Prostate gland (tissue), 2 donors: ENCODE data around the gene LRBA. TPM values are rescaled to one million over a fixed set of nuclear protein-coding genes. Genes with fewer than 3 reads are reported as not detected.
"Not testable (repeated sequence)": the region's sequence is repeated elsewhere in the genome, so short reads cannot be mapped to it uniquely, and the experiment has no call there.

ENCODE experiments used
- DNase-seq: peaks from one replicate; pipeline ENCODE4 v3.0.0-alpha.2; 2019; ENCODE audit warnings: low spot score
- H3K27ac ChIP-seq, 2 donors: fragments of 200-600 bp; sonication (generic); 2 replicates each; pipeline ENCODE4 v1.5.1; 2017 to 2019
- H3K27me3 ChIP-seq: fragments of 200-600 bp; sonication (generic); replicated peaks from 2 replicates; pipeline ENCODE4 v1.5.1; 2019; ENCODE audit not compliant: insufficient read depth
- H3K36me3 ChIP-seq, 2 donors: fragments of 200-600 bp; sonication (generic); 1 replicate in 1 of 2; 2 replicates in 1 of 2; pipeline versions ENCODE4 v1.5.1 to v1.8.1; 2017 to 2019
- H3K4me1 ChIP-seq: fragments of 200-600 bp; sonication (generic); replicated peaks from 2 replicates; pipeline ENCODE4 v1.5.1; 2019
- H3K4me3 ChIP-seq, 2 donors: fragments of 200-600 bp; sonication (generic); 2 replicates each; pipeline ENCODE4 v1.5.1; 2017 to 2019
- H3K9me3 ChIP-seq: fragments of 200-600 bp; sonication (generic); 2 replicates; pipeline ENCODE4 v1.5.1; 2017
- POLR2A ChIP-seq: fragments of 450-650 bp; IDR thresholded peaks from one replicate; pipeline ENCODE4 v1.6.1; 2016; ENCODE audit warnings: antibody characterized with exemption, mild to moderate bottlenecking
- POLR2AphosphoS5 ChIP-seq: sonication (generic); formaldehyde crosslinking; IDR thresholded peaks from one replicate; pipeline ENCODE4 v1.6.1; 2017; ENCODE audit warnings: antibody characterized with exemption
- WGBS: methylation state at CpG from one replicate; pipeline ENCODE4 v1.1.5; 2018; 5-methylcytosine and 5-hydroxymethylcytosine counted together
- intact Hi-C: fragments of 100-400 bp; cut with DNase I; formaldehyde crosslinking; loops from one replicate; pipeline ENCODE4 v1.14.2; 2022
- total RNA-seq, 2 donors: library from RNA; depleted of rRNA; stranded (reverse); fragments of >200 nt; gene quantifications; one replicate each; pipeline ENCODE4 v1.1.0, GENCODE V29; 2016
- TF ChIP-seq, protein P1 (sequence below), 4 experiments: fragments of 200-600 bp in 2 of 4; fragments of 450-650 bp in 2 of 4; sonication (generic) in 2 of 4; IDR thresholded peaks; 1 replicate in 3 of 4; 2 replicates in 1 of 4; pipeline ENCODE4 v1.5.1; 2016 to 2019; ENCODE audit warnings: antibody characterized with exemption in 4 of 4, mild to moderate bottlenecking in 2 of 4, moderate library complexity in 2 of 4

The LRBA gene
- total RNA-seq, 2 donors from 2014 or later = 69.8 to 79.8 TPM

DNA sequence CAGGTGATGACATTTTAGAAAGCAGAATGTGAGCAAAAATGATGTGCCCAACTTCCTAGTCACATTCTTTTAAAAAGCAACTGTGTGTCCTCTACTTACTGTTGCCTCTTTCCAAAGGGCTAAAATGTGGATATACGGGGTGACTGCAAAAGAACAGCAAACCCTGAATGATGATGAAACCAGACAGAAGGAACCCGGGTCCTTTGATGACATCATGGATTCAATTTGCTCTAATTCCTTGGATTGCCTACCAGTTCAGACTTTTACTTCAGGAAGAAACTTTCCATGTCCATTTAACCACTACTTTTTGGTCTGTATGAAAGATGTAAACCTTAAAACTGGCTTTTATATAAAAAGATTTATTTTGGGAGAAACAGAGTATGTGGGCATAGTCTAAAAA, 624.0 kb downstream of the LRBA start:
- Histone ChIP-seq H3K4me3 (no peak overlapping the region), H3K9me3 (no peaks in the 10 kb centered on the region), H3K27ac (no peak overlapping the region), H3K4me1 (no peaks in the 10 kb centered on the region), H3K36me3 (no peaks in the 10 kb centered on the region), H3K27me3 (no peaks in the 10 kb centered on the region)
- intact Hi-C loops = no loop called here
- 98% methylated on average over 2 of the region's 2 CpGs for WGBS
- no peak for DNase-seq
- TF ChIP-seq, protein P1, sequence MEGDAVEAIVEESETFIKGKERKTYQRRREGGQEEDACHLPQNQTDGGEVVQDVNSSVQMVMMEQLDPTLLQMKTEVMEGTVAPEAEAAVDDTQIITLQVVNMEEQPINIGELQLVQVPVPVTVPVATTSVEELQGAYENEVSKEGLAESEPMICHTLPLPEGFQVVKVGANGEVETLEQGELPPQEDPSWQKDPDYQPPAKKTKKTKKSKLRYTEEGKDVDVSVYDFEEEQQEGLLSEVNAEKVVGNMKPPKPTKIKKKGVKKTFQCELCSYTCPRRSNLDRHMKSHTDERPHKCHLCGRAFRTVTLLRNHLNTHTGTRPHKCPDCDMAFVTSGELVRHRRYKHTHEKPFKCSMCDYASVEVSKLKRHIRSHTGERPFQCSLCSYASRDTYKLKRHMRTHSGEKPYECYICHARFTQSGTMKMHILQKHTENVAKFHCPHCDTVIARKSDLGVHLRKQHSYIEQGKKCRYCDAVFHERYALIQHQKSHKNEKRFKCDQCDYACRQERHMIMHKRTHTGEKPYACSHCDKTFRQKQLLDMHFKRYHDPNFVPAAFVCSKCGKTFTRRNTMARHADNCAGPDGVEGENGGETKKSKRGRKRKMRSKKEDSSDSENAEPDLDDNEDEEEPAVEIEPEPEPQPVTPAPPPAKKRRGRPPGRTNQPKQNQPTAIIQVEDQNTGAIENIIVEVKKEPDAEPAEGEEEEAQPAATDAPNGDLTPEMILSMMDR (IDR thresholded peaks at IDR 0.05) = no peak
- no peak for TF ChIP-seq POLR2AphosphoS5
- TF ChIP-seq POLR2A = no peak

DNA sequence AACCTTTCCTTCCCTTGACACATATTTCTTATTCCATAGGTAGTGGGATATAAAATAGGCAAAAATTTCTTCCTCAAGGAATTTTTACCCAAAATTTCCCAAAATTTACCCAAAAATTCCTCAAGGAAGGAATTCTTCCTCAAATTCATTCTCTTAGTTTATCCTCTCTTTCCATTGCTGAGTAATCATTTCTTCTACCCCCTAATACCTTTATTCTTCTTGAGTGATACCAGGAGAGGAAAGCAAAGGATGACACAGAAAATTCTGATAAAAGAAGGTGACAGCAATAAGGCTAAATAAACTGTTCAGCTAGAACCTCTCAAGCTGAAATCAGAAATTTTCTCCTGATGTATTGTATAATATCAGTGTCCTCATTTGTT, 624.6 kb downstream of the LRBA start:
- intact Hi-C loops = no loop called here
- no peaks in the 10 kb centered on the region for H3K27me3 ChIP-seq
- no peak for DNase-seq
- no peaks in the 10 kb centered on the region for H3K36me3 ChIP-seq
- no peaks in the 10 kb centered on the region for H3K9me3 ChIP-seq
- no peaks in the 10 kb centered on the region for H3K4me1 ChIP-seq
- H3K4me3 ChIP-seq = no peak overlapping the region
- no peak overlapping the region for H3K27ac ChIP-seq
- TF ChIP-seq, protein P1 (IDR thresholded peaks at IDR 0.05) = no peak
- TF ChIP-seq POLR2A = no peak

DNA sequence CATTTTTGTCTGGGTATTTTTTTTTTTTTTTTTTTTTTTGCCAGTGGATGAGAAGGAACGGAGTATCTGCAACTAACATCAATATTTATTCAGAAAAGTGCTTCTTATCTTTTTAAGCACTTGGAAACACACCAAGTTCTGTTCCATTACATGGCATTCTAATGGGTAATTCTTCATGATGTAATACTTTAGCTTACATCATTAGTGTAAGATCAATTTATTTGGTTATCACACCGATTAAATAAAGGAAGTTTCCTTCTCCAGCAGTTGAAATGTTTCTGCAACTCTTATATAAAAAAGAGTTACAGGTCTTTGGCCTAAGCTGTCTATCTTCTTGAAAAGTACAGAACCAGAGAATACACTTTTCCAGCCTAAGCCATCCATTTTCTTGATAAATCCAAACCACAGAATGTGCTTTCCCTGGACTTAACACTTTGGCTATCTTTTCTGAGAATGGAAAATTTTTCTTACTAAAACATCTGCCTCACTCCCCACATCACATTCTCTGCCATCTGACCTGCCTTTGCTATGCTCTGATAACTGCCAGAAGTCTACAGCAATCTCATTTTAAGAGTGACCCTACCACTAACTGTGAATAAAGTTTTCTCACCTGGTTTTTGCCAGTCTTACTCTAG, 625.1 kb downstream of the LRBA start:
- 64% methylated on average over 2 of the region's 2 CpGs for WGBS
- Histone ChIP-seq H3K9me3 (no peaks in the 10 kb centered on the region), H3K27ac (no peak overlapping the region), H3K4me1 (no peaks in the 10 kb centered on the region), H3K27me3 (no peaks in the 10 kb centered on the region), H3K36me3 (no peaks in the 10 kb centered on the region), H3K4me3 (no peak overlapping the region)
- TF ChIP-seq, protein P1 (IDR thresholded peaks at IDR 0.05) = no peak
- no peak for TF ChIP-seq POLR2AphosphoS5
- no peak for DNase-seq
- intact Hi-C loops = no loop called here

DNA sequence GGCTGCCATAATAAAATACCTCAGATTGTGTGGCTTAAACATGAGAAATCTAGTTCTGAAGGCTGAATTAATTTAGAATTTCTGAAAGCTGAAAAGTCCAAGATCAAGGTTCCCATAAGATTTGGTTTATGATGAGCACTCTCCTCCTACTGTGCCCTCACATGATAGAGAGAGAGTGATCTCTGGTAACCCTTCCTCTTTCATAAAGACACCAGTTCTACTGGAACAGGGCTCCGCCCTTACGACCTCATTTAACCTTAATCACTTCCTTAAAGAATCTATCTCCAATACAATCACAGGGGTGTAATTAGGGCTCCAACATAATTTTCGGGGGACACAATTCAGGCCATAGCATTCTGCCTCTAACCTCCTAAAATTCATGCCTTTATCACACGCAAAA, 627.1 kb downstream of the LRBA start:
- 93% methylated on average over 4 of the region's 4 CpGs for WGBS

DNA sequence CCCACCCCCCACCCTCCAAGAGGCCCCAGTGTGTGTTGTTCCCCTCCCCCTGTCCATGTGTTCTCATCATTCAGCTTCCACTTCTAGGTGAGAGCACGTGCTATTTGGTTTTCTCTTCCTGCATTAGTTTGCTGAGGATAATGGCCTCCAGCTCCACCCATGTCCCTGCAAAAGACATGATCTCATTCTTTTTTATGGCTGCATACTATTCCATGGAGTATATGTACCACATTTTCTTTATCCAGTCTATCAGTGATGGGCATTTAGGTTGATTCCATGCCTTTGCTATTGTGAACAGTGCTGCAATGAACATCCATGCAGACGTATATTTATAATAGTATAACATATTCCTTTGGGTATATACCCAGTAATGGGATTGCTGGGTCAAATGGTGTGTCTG, 628.7 kb downstream of the LRBA start:
- intact Hi-C loops, H3K4me3 ChIP-seq, H3K27me3 ChIP-seq, H3K9me3 ChIP-seq, DNase-seq, H3K4me1 ChIP-seq, H3K27ac ChIP-seq, H3K36me3 ChIP-seq: not testable (repeated sequence)
- 86% methylated on average over 2 of the region's 2 CpGs for WGBS

More for the DNA sequence above, 627.1 kb downstream of the LRBA start:
- Histone ChIP-seq H3K27me3 (no peaks in the 10 kb centered on the region), H3K4me3 (no peak overlapping the region), H3K9me3 (no peaks in the 10 kb centered on the region), H3K4me1 (no peaks in the 10 kb centered on the region), H3K36me3 (no peaks in the 10 kb centered on the region), H3K27ac (no peak overlapping the region)
- TF ChIP-seq, protein P1 (IDR thresholded peaks at IDR 0.05) = no peak
- TF ChIP-seq POLR2AphosphoS5 (no peak), POLR2A (no peak)
- no peak for DNase-seq
- intact Hi-C loops = no loop called here
